ENCODE data around the gene PDE4B.

GRCh38 chr1:66311628-66312027, 518.9 kb downstream of the PDE4B start:
- TF ChIP-seq CTCF (IDR thresholded peaks at IDR 0.05) (no peak), POLR2A (IDR thresholded peaks at IDR 0.05) (no peak)
